Activated naive CD4-positive, alpha-beta T cell treated with anti-CD3 and anti-CD28 coated beads, Interleukin-2, amount 10 ng/mL, durations not matched to agents 7 days and 5 days (primary cell): ENCODE data around the gene MIXL1.

ENCODE experiments used
- CTCF ChIA-PET: fragments of 350-600 bp; sonication (Branson Sonifier 250); formaldehyde crosslinking; loops from one replicate; lab custom pipeline; 2021; ENCODE audit warnings: antibody characterized with exemption; lab: Charles Lee
- DNase-seq: peaks from one replicate; pipeline ENCODE4 v3.0.0-alpha.2; 2020
- H3K27ac Mint-ChIP-seq: one replicate; pipeline ENCODE4 v1.8.0; 2021; ENCODE audit warnings: mild to moderate bottlenecking, moderate library complexity, mixed read lengths
- H3K27me3 Mint-ChIP-seq: one replicate; pipeline ENCODE4 v1.8.0; 2021; ENCODE audit warnings: mild to moderate bottlenecking, mixed read lengths
- H3K36me3 Mint-ChIP-seq: one replicate; pipeline ENCODE4 v1.8.0; 2021; ENCODE audit warnings: mixed read lengths
- H3K4me1 Mint-ChIP-seq: one replicate; pipeline ENCODE4 v1.8.0; 2021; ENCODE audit warnings: mixed read lengths
- H3K4me3 Mint-ChIP-seq: one replicate; pipeline ENCODE4 v1.8.0; 2021; ENCODE audit warnings: mild to moderate bottlenecking, moderate library complexity, mixed read lengths
- H3K9me3 Mint-ChIP-seq: one replicate; pipeline ENCODE4 v1.8.0; 2021; ENCODE audit warnings: mixed read lengths

MIXL1 gene

GRCh38 chr1:226274138-226274537 lies 50.7 kb downstream of the MIXL1 start:
- peaks cover 11% of the 10 kb centered on the region for H3K36me3 Mint-ChIP-seq
- no peaks in the 10 kb centered on the region for H3K4me1 Mint-ChIP-seq
- H3K9me3 Mint-ChIP-seq = no peaks in the 10 kb centered on the region
- DNase-seq = no peak
- H3K27ac Mint-ChIP-seq = no peak overlapping the region
- no peaks in the 10 kb centered on the region for H3K27me3 Mint-ChIP-seq
- CTCF ChIA-PET = no interaction called here
- H3K4me3 Mint-ChIP-seq = no peak overlapping the region

- CTCF ChIA-PET = no interaction called here
- no peaks in the 10 kb centered on the region for H3K27me3 Mint-ChIP-seq
These were observed 52.7 kb downstream of the MIXL1 start for GRCh38 chr1:226276077-226276682.

More at GRCh38 chr1:226276077-226276682, 52.7 kb downstream of the MIXL1 start:
- Mint-ChIP-seq H3K27ac (no peak overlapping the region), H3K9me3 (no peaks in the 10 kb centered on the region), H3K4me3 (no peak overlapping the region), H3K36me3 (peaks cover 11% of the 10 kb centered on the region), H3K4me1 (no peaks in the 10 kb centered on the region)
- DNase-seq = no peak
